Measurements from ENCODE around the gene SMG6.

Gene SMG6

DNA sequence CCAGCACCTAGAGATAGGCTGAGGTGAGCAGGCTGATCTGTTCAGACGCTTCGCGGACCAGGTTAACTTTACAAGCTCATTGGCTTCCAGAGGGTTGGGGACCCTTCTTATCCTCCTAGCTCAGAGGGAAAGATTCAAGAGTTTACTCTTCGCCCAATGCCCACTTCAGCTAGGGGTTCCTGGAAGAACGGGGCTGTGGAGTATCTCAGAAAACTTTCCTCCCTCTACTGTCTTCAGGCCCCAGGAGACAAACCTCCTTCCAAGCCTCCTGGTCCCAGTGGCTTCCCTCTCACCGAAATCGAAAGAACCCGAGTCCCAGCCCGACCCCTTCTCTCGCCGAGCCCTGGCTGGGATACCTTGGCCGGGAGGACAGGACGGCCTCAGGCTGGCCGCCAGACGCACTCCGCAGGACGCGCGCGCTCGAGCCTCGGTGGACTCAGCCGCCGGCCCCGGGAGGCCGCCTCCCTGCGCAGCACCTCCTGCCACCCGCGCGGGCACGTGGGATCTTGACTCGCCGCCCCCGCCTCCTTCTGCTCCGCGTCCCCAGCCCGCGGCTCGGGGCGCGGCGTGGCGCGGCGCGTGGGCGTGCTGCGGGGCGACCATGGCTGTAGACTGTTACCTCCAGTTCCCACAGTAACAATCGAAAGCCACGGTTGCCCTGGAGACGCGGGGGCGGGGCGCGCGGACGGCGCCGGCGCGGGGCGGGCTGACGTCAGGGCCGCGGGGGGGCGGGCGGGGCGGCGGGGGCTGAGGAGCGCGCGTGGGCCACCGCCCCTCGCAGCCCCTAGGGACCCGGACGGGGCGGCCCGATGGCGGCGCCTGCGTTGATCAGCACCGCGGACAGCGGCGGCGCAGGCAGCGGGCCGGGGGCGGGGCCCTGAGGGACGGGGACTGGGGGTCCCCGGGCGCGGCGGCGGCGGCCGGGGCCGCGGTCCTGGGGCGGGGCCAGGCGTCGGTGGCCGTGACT lies 254.0 kb downstream of the SMG6 start:
- H3K23ac ChIP-seq (ENCODE audit: low read length) = no peak overlapping the region
- H3K4me2 ChIP-seq (ENCODE audit: low read length) = peak overlapping the region; percentile 80
- H3K4me1 ChIP-seq (ENCODE audit: control insufficient read depth, low read depth, low read length) = peaks cover 3% of the 10 kb centered on the region
- no peak overlapping the region for H3K4ac ChIP-seq (ENCODE audit: low read depth, low read length)
- H4K8ac ChIP-seq (ENCODE audit: low read depth, low read length) = no peak overlapping the region
- peak overlapping the region; percentile 67 for H3K56ac ChIP-seq (ENCODE audit: low read length)
- WGBS (ENCODE audit: extremely low coverage, insufficient coverage, low lambda C conversion rate) = no CpG with 5 or more reads among the region's 104 CpGs
- peak overlapping the region; percentile 64 for H3K18ac ChIP-seq (ENCODE audit: low read length)
- peak overlapping the region; percentile 89 for H3K27ac ChIP-seq (ENCODE audit: low read depth, low read length)
- peak; percentile 70 for DNase-seq
- H3K27me3 ChIP-seq (ENCODE audit: insufficient read depth, low read length, poor library complexity) = peaks cover 28% of the 10 kb centered on the region
- no peak overlapping the region for H2AK5ac ChIP-seq (ENCODE audit: low read length)
- peak overlapping the region; percentile 44 for H3K9ac ChIP-seq (ENCODE audit: low read length)
- H3K79me2 ChIP-seq (ENCODE audit: control insufficient read depth, insufficient read depth, low read length) = no peaks in the 10 kb centered on the region
- H4K5ac ChIP-seq (ENCODE audit: low read length) = no peak overlapping the region
- H3K79me1 ChIP-seq (ENCODE audit: low read length) = no peaks in the 10 kb centered on the region
- no peak overlapping the region for H2BK15ac ChIP-seq (replicated peaks; ENCODE audit: low read depth)
- H3K4me3 ChIP-seq (ENCODE audit: low read length) = no peak overlapping the region
- H3K36me3 ChIP-seq (ENCODE audit: control insufficient read depth, insufficient read depth, low read length) = no peaks in the 10 kb centered on the region
- no peak overlapping the region for H2BK5ac ChIP-seq (ENCODE audit: low read length)
- peak overlapping the region; percentile 37 for H2BK120ac ChIP-seq (ENCODE audit: low read depth, low read length)

- H4K5ac ChIP-seq (ENCODE audit: low read length) = no peak overlapping the region
- peaks cover 3% of the 10 kb centered on the region for H3K4me1 ChIP-seq (ENCODE audit: control insufficient read depth, low read depth, low read length)
- no peak overlapping the region for H3K4ac ChIP-seq (ENCODE audit: low read depth, low read length)
- no peak overlapping the region for H3K56ac ChIP-seq (ENCODE audit: low read length)
- H3K4me3 ChIP-seq (ENCODE audit: low read length) = no peak overlapping the region
- no peaks in the 10 kb centered on the region for H3K36me3 ChIP-seq (ENCODE audit: control insufficient read depth, insufficient read depth, low read length)
- H3K79me1 ChIP-seq (ENCODE audit: low read length) = no peaks in the 10 kb centered on the region
- no peak overlapping the region for H2BK5ac ChIP-seq (ENCODE audit: low read length)
- no peak overlapping the region for H2BK15ac ChIP-seq (replicated peaks; ENCODE audit: low read depth)
- H3K23ac ChIP-seq (ENCODE audit: low read length) = no peak overlapping the region
- peak; percentile 90 for DNase-seq
- no peak overlapping the region for H2BK120ac ChIP-seq (ENCODE audit: low read depth, low read length)
- no peak overlapping the region for H3K27ac ChIP-seq (ENCODE audit: low read depth, low read length)
- no peak overlapping the region for H2AK5ac ChIP-seq (ENCODE audit: low read length)
- H4K8ac ChIP-seq (ENCODE audit: low read depth, low read length) = no peak overlapping the region
- H3K9ac ChIP-seq (ENCODE audit: low read length) = no peak overlapping the region
- no CpG with 5 or more reads among the region's 9 CpGs for WGBS (ENCODE audit: extremely low coverage, insufficient coverage, low lambda C conversion rate)
- H3K18ac ChIP-seq (ENCODE audit: low read length) = no peak overlapping the region
- peaks cover 21% of the 10 kb centered on the region for H3K27me3 ChIP-seq (ENCODE audit: insufficient read depth, low read length, poor library complexity)
- no peaks in the 10 kb centered on the region for H3K79me2 ChIP-seq (ENCODE audit: control insufficient read depth, insufficient read depth, low read length)
- H3K4me2 ChIP-seq (ENCODE audit: low read length) = no peak overlapping the region
Observed at GRCh38 chr17:2048805-2049204, 254.8 kb downstream of the SMG6 start.

- Histone ChIP-seq H3K9ac (ENCODE audit: low read length) (no peak overlapping the region), H3K18ac (ENCODE audit: low read length) (no peak overlapping the region), H3K4me3 (ENCODE audit: low read length) (no peak overlapping the region), H2BK120ac (ENCODE audit: low read depth, low read length) (no peak overlapping the region), H2BK5ac (ENCODE audit: low read length) (no peak overlapping the region), H4K8ac (ENCODE audit: low read depth, low read length) (no peak overlapping the region), H3K36me3 (ENCODE audit: control insufficient read depth, insufficient read depth, low read length) (no peaks in the 10 kb centered on the region), H3K4ac (ENCODE audit: low read depth, low read length) (no peak overlapping the region), H4K5ac (ENCODE audit: low read length) (no peak overlapping the region), H3K79me1 (ENCODE audit: low read length) (peaks cover 2% of the 10 kb centered on the region), H3K23ac (ENCODE audit: low read length) (no peak overlapping the region), H3K4me2 (ENCODE audit: low read length) (no peak overlapping the region), H3K27me3 (ENCODE audit: insufficient read depth, low read length, poor library complexity) (peaks cover 12% of the 10 kb centered on the region), H3K56ac (ENCODE audit: low read length) (no peak overlapping the region), H2BK15ac (replicated peaks; ENCODE audit: low read depth) (no peak overlapping the region), H3K27ac (ENCODE audit: low read depth, low read length) (no peak overlapping the region), H3K4me1 (ENCODE audit: control insufficient read depth, low read depth, low read length) (peaks cover 3% of the 10 kb centered on the region), H2AK5ac (ENCODE audit: low read length) (no peak overlapping the region), H3K79me2 (ENCODE audit: control insufficient read depth, insufficient read depth, low read length) (no peaks in the 10 kb centered on the region)
- no peak for DNase-seq
- no CpG with 5 or more reads among the region's 6 CpGs for WGBS (ENCODE audit: extremely low coverage, insufficient coverage, low lambda C conversion rate)
Observed at GRCh38 chr17:2047590-2047989, 256.0 kb downstream of the SMG6 start.

DNA sequence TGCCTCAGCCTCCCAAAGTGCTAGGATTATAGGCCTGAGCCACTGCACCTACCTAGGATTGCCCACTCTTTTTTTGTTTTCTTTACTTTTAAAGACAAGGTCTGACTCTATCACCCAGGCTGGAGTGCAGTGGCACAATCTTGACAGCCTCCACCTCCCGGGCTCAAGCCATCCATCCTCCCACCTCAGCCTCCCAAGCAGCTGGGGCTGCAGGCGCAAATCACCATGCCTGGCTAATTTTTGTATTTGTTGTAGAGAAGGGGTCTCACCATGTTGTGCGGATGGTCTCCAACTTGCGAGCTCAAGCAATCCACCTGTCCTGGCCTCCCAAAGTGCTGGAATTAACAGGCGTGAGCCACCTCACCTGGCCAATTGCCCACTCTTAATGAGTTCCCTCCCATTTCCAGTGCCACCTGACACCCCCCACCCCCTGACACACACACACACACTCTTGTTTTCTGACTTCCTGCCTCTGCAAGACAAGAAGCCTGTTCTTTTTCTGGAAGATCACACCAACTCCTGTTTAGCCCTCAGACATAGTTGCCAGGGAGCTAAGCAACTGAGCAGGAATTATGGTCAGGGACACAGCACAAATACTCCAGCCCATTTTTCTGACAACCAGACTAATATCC lies 259.2 kb downstream of the SMG6 start:
- H4K8ac ChIP-seq (ENCODE audit: low read depth, low read length) = no peak overlapping the region
- H3K27ac ChIP-seq (ENCODE audit: low read depth, low read length) = no peak overlapping the region
- H3K9ac ChIP-seq (ENCODE audit: low read length) = no peak overlapping the region
- no peak overlapping the region for H3K4ac ChIP-seq (ENCODE audit: low read depth, low read length)
- no peak overlapping the region for H3K23ac ChIP-seq (ENCODE audit: low read length)
- no CpG with 5 or more reads among the region's 5 CpGs for WGBS (ENCODE audit: extremely low coverage, insufficient coverage, low lambda C conversion rate)
- H3K27me3 ChIP-seq (ENCODE audit: insufficient read depth, low read length, poor library complexity) = no peaks in the 10 kb centered on the region
- peaks cover 3% of the 10 kb centered on the region for H3K4me1 ChIP-seq (ENCODE audit: control insufficient read depth, low read depth, low read length)
- no peak overlapping the region for H4K5ac ChIP-seq (ENCODE audit: low read length)
- H3K56ac ChIP-seq (ENCODE audit: low read length) = no peak overlapping the region
- no peaks in the 10 kb centered on the region for H3K79me2 ChIP-seq (ENCODE audit: control insufficient read depth, insufficient read depth, low read length)
- H2BK15ac ChIP-seq (replicated peaks; ENCODE audit: low read depth) = no peak overlapping the region
- no peak overlapping the region for H3K4me2 ChIP-seq (ENCODE audit: low read length)
- H2BK120ac ChIP-seq (ENCODE audit: low read depth, low read length) = no peak overlapping the region
- no peak overlapping the region for H3K4me3 ChIP-seq (ENCODE audit: low read length)
- no peak overlapping the region for H2AK5ac ChIP-seq (ENCODE audit: low read length)
- no peaks in the 10 kb centered on the region for H3K36me3 ChIP-seq (ENCODE audit: control insufficient read depth, insufficient read depth, low read length)
- H3K79me1 ChIP-seq (ENCODE audit: low read length) = peaks cover 2% of the 10 kb centered on the region
- no peak overlapping the region for H2BK5ac ChIP-seq (ENCODE audit: low read length)
- DNase-seq = no peak
- H3K18ac ChIP-seq (ENCODE audit: low read length) = no peak overlapping the region

GRCh38 chr17:2043785-2044184 lies 259.8 kb downstream of the SMG6 start:
- WGBS (ENCODE audit: extremely low coverage, insufficient coverage, low lambda C conversion rate) = no CpG with 5 or more reads among the region's 6 CpGs
- Histone ChIP-seq H3K4me1 (ENCODE audit: control insufficient read depth, low read depth, low read length) (peaks cover 3% of the 10 kb centered on the region), H3K23ac (ENCODE audit: low read length) (no peak overlapping the region), H4K8ac (ENCODE audit: low read depth, low read length) (no peak overlapping the region), H3K4me2 (ENCODE audit: low read length) (no peak overlapping the region), H3K18ac (ENCODE audit: low read length) (no peak overlapping the region), H2BK120ac (ENCODE audit: low read depth, low read length) (no peak overlapping the region), H3K27ac (ENCODE audit: low read depth, low read length) (no peak overlapping the region), H3K4me3 (ENCODE audit: low read length) (no peak overlapping the region), H2BK15ac (replicated peaks; ENCODE audit: low read depth) (no peak overlapping the region), H4K5ac (ENCODE audit: low read length) (no peak overlapping the region), H3K4ac (ENCODE audit: low read depth, low read length) (no peak overlapping the region), H2BK5ac (ENCODE audit: low read length) (no peak overlapping the region), H3K56ac (ENCODE audit: low read length) (no peak overlapping the region), H3K36me3 (ENCODE audit: control insufficient read depth, insufficient read depth, low read length) (no peaks in the 10 kb centered on the region), H3K9ac (ENCODE audit: low read length) (no peak overlapping the region), H2AK5ac (ENCODE audit: low read length) (no peak overlapping the region), H3K27me3 (ENCODE audit: insufficient read depth, low read length, poor library complexity) (no peaks in the 10 kb centered on the region), H3K79me2 (ENCODE audit: control insufficient read depth, insufficient read depth, low read length) (no peaks in the 10 kb centered on the region), H3K79me1 (ENCODE audit: low read length) (peaks cover 2% of the 10 kb centered on the region)
- DNase-seq = peak; percentile 18

All from mesendoderm (in vitro differentiated cells).